CD4-positive, alpha-beta T cell treated with Interleukin-12 subunit alpha and Interleukin-12 subunit beta, for 1 hour (primary cell): ENCODE data around the gene FAM13C.

Experiments used
- DNase-seq: peaks from one replicate; pipeline ENCODE4 v3.0.0-alpha.2; 2020

FAM13C gene

DNA sequence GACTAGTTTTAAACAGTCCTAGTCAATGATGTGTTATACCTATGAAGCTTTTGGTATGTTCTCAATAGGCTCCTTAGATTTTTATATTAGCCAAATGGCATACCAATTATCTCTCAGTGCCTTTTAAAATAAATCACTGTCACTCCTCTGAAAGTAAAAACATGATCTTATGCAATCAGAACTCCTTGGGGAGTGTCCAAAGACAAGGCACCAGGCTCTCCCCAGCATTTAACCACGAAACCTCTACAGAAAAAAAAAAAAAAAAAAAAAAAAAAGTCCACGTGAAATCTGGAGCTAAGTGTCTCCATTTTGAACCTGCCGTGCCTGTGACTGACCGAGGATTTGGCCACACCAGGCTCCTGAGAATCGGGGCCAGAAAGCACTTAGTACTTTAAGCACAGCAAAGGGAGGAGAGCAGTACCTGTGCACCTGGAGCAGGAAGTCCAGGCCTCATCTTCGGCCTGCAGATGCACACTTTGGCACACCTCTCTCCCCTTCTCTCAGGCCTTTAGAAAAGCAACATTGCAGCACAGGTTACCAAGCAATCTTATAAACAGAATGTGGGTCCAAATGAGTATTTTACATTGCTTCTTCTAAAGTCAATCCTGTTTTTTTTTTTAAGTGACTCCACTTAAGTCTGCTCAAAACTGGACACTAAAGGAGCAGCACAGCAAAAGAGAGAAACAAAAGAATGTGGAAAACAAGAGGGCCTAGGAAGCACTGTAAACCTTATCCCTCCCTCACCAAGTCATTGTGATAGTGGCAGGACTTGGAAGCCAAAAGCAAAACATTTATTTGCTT lies 1.5 kb downstream of the FAM13C start:
- DNase-seq, result no peak

- no peak for DNase-seq
Measured at GRCh38 chr10:59358576-59358975, 3.8 kb downstream of the FAM13C start.

- no peak for DNase-seq
Measured at GRCh38 chr10:59354434-59354833, 7.9 kb downstream of the FAM13C start.

DNA sequence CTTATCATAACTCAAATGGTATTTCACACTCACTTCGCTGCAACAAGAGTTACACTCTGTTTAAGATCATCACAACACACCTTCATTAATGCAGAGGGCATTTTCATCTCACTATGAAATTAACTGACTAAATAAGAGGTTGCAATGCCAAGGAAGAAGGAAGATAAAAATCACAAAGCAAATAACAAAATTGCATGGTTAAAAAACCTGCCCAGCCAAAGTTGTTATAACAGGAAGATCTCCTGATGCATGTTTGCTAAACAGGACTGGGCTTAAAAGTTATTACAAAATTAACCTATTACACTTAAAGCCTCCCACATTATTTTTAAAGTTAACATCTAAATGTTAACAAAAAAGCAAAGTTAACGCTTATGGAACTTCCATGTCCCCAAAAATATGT lies 11.8 kb downstream of the FAM13C start:
- DNase-seq, result no peak

GRCh38 chr10:59346321-59346720 lies 16.0 kb downstream of the FAM13C start:
- no peak for DNase-seq

DNA sequence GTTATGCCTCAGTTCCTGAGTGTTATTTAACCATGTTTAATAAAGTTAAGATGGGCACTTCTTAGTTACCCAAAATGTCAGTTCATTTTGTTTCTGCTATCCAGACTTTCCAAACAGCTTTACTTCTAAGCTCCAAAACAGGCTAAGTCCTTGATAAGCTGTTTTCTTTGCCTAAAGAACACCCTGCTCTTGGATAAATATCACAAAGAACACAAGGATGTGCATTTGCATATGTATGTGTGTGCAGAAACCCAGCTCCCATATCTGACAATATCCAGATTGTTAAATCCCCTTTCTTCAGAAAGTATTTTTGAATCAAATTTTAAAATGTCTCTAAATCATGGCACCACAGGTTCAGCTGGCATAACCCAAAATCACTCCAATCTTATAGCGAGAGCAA lies 19.6 kb downstream of the FAM13C start:
- DNase-seq, result no peak

DNA sequence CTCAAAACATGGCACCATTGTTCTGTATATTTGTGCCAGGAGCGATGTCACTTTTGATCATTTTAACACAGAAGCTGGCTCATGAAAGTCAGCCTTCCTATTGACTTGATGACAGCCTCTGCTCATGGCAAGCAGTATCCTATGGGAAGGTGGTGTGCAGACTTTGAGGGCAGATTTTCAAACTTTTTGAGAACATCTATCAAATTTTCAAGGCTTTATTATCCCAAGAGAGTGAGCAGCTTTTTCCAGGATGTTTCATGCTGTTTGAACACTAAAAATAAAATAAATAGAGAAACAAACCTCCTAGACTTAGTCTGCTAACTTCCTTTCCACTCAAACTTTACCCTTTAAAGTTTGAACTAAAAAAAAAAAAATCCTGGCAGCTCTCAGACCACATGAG lies 20.3 kb downstream of the FAM13C start:
- DNase-seq, result no peak

DNA sequence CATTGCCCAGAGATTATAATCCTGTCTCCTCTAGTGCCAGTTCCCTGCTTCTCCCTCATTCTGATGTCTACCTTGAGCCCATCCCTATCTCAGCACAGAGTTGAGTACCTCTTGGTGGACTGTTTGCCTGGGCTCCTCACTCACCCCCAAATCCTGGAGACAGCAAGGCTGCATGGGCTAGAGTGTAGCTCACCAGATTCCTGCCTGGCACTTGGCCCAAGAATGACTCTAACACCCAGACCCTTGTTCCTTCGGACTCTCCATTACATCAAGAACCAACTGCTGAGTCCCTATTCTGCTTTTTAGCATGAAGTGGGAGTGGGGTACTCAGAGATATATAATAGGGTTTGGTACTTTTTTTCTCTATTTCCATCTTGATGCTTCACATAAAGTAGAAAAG lies 22.1 kb downstream of the FAM13C start:
- no peak for DNase-seq

DNA sequence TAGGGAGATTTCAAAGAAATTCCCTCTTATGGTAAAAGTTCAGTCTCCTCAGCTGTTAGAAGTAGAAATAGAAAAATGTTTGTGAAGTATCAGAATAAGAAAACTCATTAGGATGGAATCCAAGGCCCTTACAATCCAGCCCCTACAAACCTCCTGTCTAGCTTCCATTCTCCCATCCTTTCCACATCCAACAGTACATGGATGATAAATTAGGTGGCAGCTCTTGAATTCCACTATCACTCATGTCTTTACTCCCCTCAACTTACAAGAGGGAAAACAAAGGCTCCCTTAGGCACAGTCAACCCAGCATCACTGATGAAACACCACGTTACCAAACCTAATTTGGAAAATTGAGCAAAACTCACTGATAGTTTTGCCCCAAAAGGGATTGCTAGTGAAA lies 23.0 kb downstream of the FAM13C start:
- DNase-seq, result no peak

DNA sequence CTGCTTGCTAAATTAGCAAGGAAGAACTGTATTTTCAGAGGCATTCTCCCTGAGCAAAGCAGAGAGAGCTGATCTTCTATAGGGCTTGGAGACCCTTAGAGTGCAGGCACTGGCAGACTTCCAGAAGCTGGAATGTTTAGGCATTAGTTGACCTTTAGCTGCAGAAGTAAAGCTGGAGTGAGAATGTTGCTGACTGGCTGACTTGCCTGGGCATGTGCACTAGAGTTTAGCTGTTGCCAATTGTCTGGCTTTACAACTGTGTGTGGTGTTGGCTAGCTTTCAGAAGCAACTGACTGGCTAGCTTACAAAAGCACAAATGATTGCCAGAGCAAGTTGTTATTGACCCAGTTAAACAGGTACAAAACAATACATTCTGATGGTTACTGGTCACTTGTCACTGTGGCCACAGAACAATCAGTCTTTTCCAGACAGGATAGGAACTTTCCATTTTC lies 25.1 kb downstream of the FAM13C start:
- no peak for DNase-seq

GRCh38 chr10:59336632-59337031 lies 25.7 kb downstream of the FAM13C start:
- no peak for DNase-seq

DNA sequence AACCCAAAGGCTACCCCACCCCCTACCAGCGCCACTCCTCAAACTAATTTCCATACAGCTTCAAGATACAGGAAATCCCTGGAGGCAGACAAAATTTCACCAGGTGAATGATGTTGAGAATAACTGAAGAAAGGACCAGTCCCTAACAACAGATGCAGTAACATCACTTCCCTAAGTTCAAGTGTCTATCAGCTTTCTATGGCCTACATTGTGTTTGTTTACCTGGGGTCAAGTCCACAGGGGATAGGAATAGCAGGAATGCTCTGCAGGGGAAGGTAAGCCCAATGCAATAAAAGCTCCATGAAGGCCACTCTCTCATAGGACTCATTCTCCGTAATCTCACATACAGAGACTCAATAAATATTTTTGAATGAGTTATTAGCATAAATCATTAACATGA lies 26.9 kb downstream of the FAM13C start:
- no peak for DNase-seq

GRCh38 chr10:59333701-59334100 lies 28.6 kb downstream of the FAM13C start:
- no peak for DNase-seq

- DNase-seq, result no peak
Measured at GRCh38 chr10:59332581-59332980, 29.8 kb downstream of the FAM13C start.

DNA sequence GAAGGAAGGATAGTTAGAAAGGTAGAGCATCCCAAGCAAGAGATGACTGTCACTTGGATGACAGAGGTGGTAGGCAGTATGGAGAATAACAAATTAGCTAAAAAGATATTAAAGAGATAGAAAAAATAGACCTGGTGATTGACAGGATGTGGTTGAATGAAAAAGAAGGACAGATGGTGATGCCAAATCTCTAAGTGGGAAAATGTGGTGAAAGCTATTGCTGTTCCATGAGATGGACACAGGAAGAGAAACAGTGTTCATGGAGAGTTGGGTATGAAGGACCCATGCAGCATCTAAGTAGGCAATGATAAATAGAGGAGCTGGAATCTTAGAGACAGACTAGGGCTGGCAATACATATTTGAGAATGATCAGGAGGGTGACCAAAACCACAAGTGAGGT lies 30.7 kb downstream of the FAM13C start:
- DNase-seq, result no peak

DNA sequence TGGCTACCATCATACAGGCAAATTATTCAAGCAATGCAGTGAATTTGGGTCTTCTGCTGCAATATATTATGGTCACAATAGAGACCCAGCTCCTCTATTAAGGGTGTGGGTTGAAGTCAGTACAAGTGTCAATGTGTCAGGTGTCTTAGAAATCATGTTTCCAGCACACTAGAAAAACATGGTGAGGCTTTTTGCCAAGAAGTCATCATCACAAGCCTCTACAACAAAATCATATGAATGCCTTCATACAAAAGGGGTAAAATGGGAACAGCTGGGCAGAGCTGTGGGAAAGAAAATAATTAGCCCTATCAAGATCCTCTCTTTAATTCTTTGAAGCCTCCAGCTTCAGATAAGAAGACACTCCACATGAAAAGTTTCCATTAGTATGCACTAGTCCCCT lies 37.2 kb downstream of the FAM13C start:
- no peak for DNase-seq

- DNase-seq, result no peak
Measured at GRCh38 chr10:59324597-59324996, 37.8 kb downstream of the FAM13C start.

DNA sequence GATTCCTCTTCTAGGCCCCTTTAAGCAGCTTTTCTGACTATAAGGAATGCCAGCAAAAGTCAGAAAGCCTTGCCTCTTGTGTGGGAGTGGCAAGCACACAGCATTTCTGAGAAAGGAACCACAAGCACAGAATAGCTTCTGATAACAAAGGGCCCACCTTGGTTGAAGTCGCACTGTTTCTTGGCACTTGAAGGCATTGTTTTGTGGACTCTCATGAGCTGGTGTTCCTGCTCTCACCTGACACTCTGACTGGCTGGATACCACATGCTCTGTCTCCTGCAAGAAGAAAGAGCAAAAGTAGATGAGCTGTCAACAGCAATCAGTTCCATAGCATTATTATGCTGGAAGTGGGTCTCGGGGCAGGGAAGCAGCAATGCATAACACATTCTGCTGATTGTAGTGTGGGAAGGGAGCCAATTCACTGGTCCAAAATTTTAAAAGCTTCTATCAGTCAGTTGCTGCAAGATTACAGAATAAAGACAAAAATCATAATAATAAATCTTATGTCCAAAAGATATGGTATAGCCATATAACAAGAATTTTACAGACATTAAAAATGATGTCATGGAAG lies 38.4 kb downstream of the FAM13C start:
- no peak for DNase-seq

DNA sequence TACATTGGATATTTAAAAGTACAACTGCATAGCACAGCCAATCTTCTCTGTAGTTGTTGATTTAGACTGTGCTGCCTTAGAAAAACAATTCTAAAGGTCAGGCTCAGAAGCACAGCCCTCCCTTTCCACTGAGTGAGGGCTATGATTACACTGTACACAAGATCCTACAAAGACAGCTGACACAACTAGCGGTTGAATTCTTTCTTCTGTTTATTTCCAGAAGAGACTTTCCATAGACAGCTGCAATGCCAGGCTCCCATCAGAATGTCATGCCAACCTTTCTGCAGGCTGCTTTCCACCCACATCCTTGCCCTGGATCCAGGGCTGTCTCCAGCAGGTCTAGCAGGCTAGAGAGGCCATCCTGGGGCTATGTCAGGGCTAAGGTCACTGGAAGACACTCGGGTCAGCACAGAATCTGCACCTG lies 39.3 kb downstream of the FAM13C start:
- DNase-seq, result no peak

DNA sequence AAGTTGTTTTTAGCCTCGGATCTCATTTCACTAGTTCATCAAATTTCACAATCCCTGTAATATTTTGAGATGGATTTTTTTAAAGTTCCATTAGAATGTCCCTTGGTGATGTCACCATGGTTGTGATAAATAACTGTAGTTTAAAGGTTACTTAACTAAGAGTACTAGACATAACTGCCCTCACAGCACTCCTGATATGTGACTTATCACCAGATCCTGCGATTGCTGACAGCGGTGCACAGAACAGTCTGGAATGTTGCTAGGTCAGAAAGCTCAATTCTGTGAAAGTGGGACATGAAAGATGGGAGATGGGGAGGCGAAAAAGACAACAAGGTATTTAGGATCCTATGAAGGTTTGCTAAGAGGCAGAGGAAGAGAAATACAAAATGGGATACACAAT lies 40.2 kb downstream of the FAM13C start:
- DNase-seq, result no peak

- DNase-seq, result no peak
Measured at GRCh38 chr10:59320355-59320754, 42.0 kb downstream of the FAM13C start.

- no peak for DNase-seq
Measured at GRCh38 chr10:59319854-59320253, 42.5 kb downstream of the FAM13C start.

DNA sequence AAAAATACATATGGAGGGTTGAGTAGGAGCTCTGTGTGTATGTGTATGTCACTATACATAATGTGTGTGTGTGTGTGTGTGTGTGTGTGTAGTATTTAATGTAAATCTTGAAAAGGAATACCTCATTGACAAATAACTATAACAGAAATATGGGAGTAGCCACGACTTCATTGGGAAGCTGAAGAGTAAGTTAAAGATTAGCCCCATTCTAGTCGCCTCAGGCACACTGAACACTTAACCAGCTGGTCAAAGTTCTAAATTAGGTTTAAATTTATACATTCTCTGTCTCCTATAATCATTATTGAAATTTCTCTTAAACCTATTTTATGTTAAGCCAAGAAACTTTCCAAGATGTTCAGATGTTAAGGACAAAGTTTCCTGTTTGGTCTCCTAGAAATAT lies 45.3 kb downstream of the FAM13C start:
- no peak for DNase-seq

DNA sequence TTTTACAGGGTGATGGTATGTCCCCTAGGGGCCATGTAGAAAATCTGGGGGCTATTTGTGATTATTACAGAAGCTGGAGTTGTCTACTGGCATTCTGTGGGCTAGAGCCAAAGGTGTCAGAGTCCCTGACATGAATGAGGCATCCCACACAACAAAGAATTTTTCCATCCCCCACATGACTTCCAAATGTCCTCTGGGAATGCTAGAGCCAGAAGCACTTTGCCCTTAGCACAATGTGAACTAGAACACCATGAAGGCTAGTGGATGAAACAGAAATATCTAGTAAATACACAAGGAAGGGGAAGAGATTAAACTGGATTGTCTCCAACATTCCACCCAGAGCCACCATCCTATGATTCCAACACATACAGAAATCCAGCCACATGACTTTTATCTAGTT lies 46.9 kb downstream of the FAM13C start:
- DNase-seq, result no peak

- no peak for DNase-seq
Measured at GRCh38 chr10:59314268-59314667, 48.1 kb downstream of the FAM13C start.
